Measurements from ENCODE around the gene YOD1. TPM values are rescaled to one million over a fixed set of nuclear protein-coding genes. Genes with fewer than 3 reads are reported as not detected.

YOD1 gene
- polyA plus RNA-seq (ENCODE audit: low read depth in 6 of 6), result 1 to 10 TPM; 1.3 to 3.5 (median 1.8) TPM

DNA sequence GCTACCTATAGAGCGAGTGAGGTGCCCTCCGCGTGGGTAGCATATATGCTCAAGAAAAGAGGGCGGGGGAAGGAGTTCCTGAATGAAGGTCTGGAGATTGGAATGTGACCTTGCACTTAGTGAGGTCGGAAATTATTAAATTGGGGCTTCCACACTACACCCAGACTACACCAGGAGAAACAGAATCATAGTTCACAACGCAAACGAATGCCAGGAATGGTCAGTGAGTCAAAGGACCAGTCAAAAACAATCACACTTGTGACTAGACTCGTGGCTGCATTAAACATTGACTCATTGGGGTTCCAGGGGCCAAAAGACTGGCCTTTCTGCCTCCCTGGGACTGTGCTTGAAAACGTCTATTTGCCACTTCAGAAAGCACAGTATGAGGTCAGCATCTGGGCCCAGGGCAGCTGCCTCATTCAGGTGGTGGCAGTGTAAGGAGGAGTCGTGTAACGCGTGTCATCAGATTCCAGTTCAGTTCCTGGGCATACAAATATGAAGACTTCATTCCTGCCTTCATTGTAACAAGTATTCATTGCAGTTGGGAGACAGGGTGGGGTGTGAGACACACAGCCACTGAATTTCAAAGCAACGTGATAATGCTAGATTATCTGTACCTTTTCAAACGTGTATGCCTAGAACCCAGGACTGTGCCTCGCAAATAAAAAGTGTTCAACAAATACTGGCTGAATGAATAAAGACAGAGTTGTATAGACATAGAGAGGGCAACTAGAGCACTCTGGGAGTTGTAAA is at the start of gene YOD1:
Gene YOD1, minus strand, starts transcription at position 18 of the 753 bp plus-strand sequence. CDS start 178 bp downstream, outside the sequence.
- no peak for ATAC-seq (ENCODE audit: low read depth in 2 of 2)
- Mint-ChIP-seq H3K9me3 (peaks cover 0 to 3% (median 0%) of the 10 kb centered on the region in 7 donors), H3K36me3 (peaks cover 0 to 10% of the 10 kb centered on the region in 2 donors), H3K4me1 (peaks cover 38 to 72% (median 51%) of the 10 kb centered on the region in 3 donors), H3K27ac (peak within 1 kb of the TSS; percentile 58 to 100 (median 96)), H3K4me3 (peak within 1 kb of the TSS; percentile 93 to 100 (median 98)), H3K27me3 (no peaks in the 10 kb centered on the region)
- DNase-seq, result no peak

DNA sequence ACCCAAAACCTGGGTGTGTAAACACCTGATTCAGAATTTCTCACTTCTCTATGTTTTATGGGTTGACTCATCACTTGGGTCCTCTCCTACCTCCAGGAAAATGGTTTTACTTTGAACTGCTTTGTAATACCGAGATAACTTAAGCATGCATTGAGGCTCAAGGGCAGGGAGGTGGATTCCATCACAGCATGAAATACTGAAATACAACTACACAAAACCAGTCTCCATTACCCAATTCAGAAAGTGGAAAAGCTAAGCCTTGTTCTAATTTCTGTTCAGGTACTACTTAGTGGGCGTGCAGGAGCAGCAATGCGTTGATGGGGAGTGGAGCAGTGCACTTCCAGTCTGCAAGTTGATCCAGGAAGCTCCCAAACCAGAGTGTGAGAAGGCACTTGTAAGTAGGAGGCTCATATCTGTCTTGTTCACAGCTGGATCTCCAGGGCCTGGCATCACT is 46.9 kb upstream of the YOD1 start:
- DNase-seq, result no peak
- ATAC-seq (ENCODE audit: low read depth in 2 of 2), result no peak
- peak overlapping the region in 1 of 6 donors; percentile 7 for H3K27ac Mint-ChIP-seq
- peaks cover 0 to 2% (median 0%) of the 10 kb centered on the region in 7 donors for H3K9me3 Mint-ChIP-seq
- H3K27me3 Mint-ChIP-seq, result peaks cover 12 to 29% (median 13%) of the 10 kb centered on the region in 3 donors
- no peaks in the 10 kb centered on the region for H3K4me1 Mint-ChIP-seq
- H3K4me3 Mint-ChIP-seq, result no peak overlapping the region
- H3K36me3 Mint-ChIP-seq, result no peaks in the 10 kb centered on the region

DNA sequence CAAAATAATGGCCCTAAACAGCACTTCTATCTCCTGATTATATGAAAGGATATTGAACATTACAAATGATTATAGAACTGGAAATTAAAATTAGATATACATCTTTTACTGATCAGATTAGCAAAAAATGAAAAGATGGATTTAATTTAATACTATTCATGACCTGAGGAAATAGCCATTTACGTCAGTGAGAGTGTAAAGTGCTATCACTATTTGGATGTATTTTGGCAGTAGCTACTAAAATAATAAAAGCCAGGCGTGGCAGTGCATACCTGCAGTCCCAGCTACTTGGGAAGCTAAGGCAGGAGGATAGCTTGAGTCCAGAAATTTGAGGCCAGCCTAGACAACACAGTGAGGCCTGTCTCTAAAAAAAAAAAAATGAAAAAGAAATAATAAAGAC is 42.9 kb upstream of the YOD1 start:
- no peak overlapping the region for H3K4me3 Mint-ChIP-seq
- no peaks in the 10 kb centered on the region for H3K9me3 Mint-ChIP-seq
- peaks cover 6 to 12% (median 12%) of the 10 kb centered on the region in 3 donors for H3K4me1 Mint-ChIP-seq
- DNase-seq, result no peak
- no peak overlapping the region for H3K27ac Mint-ChIP-seq
- H3K36me3 Mint-ChIP-seq, result no peaks in the 10 kb centered on the region
- peaks cover 0 to 13% (median 0%) of the 10 kb centered on the region in 3 donors for H3K27me3 Mint-ChIP-seq
- ATAC-seq (ENCODE audit: low read depth in 2 of 2), result no peak

DNA sequence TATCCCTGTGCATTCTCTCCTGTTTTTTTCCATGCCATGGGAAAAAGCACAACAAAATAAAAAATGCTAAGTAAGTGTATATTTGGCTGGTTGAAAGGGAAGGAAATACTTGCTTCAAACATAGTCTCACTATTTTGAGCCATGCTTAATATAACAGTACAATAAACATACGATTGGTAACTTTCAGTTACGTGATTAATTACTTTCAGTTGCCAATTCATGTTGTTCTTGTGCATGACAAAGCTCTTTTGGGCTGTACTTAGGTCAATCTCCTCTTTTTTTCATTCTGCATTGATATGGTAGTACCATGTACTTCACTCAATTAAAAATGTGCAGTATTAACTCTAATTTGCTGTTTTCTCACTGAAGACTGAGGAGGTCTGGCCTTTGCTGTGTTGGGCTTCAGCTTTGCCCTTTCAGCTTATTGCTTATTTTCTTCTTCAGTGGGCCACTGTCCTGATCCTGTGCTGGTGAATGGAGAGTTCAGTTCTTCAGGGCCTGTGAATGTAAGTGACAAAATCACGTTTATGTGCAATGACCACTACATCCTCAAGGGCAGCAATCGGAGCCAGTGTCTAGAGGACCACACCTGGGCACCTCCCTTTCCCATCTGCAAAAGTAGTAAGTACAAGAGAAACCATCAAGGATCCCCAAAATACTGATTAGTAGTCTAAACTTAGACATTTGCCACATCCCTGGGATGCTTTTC is 40.3 kb upstream of the YOD1 start:
- no peaks in the 10 kb centered on the region for H3K9me3 Mint-ChIP-seq
- no peak overlapping the region for H3K4me3 Mint-ChIP-seq
- peak overlapping the region in 1 of 6 donors; percentile 57 for H3K27ac Mint-ChIP-seq
- peaks cover 6 to 18% (median 17%) of the 10 kb centered on the region in 3 donors for H3K4me1 Mint-ChIP-seq
- peaks cover 0 to 13% (median 0%) of the 10 kb centered on the region in 3 donors for H3K27me3 Mint-ChIP-seq
- DNase-seq, result no peak
- ATAC-seq (ENCODE audit: low read depth in 2 of 2), result no peak
- H3K36me3 Mint-ChIP-seq, result no peaks in the 10 kb centered on the region

DNA sequence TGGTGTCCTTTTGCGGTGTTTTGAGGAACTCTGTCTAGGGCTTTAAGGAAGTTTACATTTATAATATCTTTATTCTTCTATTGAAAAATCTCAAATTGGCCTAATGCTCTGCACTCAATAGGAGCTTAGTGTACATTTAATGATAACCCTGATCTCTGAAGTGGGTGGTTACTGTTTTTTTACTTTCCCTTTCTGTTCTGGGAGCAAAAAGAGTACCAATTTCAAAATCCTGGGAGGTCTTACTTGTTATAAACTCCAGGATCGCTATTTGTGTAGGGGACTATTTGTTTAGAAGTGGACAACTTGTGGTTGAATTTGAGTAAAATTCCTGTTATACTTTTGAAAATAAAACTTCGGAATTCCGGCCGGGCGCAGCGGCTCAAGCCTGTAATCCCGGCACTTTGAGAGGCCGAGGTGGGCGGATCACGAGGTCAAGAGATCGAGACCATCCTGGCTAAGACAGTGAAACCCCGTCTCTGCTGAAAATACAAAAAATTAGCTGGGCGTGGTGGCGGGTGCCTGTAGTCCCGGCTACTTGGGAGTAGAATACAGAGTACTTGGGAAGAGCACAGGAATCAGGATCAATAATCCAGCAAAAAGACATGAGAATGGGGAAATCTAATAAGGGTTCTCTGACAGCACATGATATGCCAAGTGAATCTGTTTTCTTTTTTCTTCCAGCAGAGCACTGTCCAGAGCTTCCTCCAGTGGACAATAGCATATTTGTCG is 38.8 kb upstream of the YOD1 start:
- Mint-ChIP-seq H3K4me3 (peak overlapping the region; percentile 60 to 89 (median 82)), H3K27ac (peak overlapping the region in 5 of 6 donors; percentile 60 to 95 (median 78)), H3K4me1 (peaks cover 6 to 24% (median 24%) of the 10 kb centered on the region in 3 donors), H3K36me3 (no peaks in the 10 kb centered on the region), H3K27me3 (peaks cover 0 to under 1% (median 0%) of the 10 kb centered on the region in 3 donors), H3K9me3 (no peaks in the 10 kb centered on the region)
- DNase-seq, result peak; percentile 6
- peak in 1 of 2 donors; percentile 49 for ATAC-seq (ENCODE audit: low read depth in 2 of 2)

DNA sequence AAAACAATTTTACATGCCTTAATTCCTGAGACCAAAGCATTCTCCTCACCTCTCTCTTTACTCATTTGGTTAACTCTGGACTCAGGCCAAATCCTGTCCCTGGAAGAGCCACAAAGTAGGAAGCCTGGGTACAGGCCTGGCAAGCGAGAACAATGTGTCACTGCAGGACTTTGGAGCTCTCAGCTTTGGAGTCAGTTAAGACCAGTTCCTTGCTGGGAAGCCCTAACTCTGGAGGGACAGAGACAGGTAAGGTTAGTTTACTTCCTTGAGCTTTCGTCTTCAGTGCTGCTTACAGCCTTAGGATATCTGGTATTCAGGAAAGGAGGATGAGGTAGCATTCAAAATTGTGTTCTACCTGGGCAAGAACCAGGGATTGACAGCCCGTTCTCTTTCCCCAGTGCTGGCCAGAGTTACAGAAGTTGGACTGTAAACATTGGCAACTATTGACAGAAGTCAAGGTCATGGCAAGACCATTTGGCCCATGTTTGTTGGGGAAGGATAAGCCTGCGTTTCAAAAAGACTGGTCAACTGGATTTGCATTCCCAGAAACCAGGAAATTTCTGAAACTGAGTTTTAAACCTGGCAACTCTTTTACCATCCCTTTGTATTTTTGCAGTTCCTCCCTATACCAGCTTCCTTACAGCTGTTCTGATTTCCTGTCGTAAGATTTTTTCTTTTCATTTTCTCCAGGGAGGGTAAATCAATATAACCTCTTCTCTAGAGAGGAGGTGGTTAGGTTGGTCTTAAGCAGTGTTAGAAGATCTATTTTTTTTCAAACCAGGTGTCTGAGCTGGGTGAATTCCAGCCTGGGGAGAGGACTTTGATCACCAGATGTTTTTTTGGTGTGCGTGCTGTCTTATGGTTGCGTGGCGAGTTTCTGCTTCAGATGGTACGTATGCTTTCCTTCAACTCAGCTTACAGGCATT is 38.0 kb upstream of the YOD1 start, which contains the start of gene C4BPB:
Gene C4BPB, plus strand, starts transcription at position 160 of the 926 bp plus-strand sequence. Its CDS starts 672 bp downstream, at position 832.
- H3K27me3 Mint-ChIP-seq, result peaks cover 0 to 5% (median 0%) of the 10 kb centered on the region in 3 donors
- no peaks in the 10 kb centered on the region for H3K36me3 Mint-ChIP-seq
- peaks cover 6 to 29% (median 29%) of the 10 kb centered on the region in 3 donors for H3K4me1 Mint-ChIP-seq
- ATAC-seq (ENCODE audit: low read depth in 2 of 2) (peak; percentile 78 to 84), DNase-seq (peak; percentile 19)
- peak within 1 kb of the TSS; percentile 60 to 89 (median 82) for H3K4me3 Mint-ChIP-seq
- H3K27ac Mint-ChIP-seq, result peak within 1 kb of the TSS; percentile 5 to 95 (median 78)
- no peaks in the 10 kb centered on the region for H3K9me3 Mint-ChIP-seq

DNA sequence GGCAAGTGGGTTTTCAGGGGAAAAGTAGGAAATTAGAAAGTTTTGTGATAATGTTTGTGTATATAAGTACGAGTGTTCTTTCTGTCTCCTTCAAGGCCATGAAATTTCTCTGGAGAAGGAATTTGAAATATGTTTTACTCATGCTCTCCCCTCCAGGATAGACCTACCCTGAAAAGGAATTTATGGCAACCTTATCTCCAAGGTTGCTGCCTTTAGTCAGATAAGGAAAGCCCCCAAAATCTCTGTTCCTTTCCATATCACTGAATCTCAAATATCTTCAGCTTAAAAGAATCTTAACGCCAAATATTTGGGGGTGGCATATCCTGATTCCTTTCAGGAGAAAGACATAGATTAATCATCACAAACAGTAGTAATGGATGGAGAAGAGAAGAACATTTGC is 37.2 kb upstream of the YOD1 start:
- ATAC-seq (ENCODE audit: low read depth in 2 of 2), result no peak
- H3K27ac Mint-ChIP-seq, result no peak overlapping the region
- H3K36me3 Mint-ChIP-seq, result no peaks in the 10 kb centered on the region
- no peaks in the 10 kb centered on the region for H3K9me3 Mint-ChIP-seq
- H3K4me1 Mint-ChIP-seq, result peaks cover 6 to 29% (median 29%) of the 10 kb centered on the region in 3 donors
- peak overlapping the region in 1 of 8 donors; percentile 13 for H3K4me3 Mint-ChIP-seq
- H3K27me3 Mint-ChIP-seq, result peaks cover 0 to 10% (median 0%) of the 10 kb centered on the region in 3 donors
- no peak for DNase-seq

DNA sequence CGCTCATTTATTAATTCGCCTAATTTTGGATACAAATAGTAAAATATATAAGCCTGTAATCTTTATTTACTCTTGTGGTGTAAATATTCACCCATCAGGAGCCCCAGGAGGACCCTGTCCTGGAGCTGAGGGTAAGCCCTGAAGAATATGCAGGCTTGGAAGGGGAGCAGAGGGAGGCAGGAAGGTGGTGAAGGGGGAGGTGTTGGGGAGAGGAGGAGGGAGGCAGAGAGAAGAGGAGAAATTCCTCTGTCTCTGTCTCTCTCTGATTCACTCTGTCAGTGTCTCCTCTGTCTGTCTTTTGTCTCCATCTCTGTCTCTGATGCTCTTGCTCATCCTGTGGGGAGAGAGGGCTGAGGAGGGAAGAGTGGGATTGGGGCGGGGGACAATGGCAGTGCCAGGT is 34.9 kb upstream of the YOD1 start:
- Mint-ChIP-seq H3K36me3 (peaks cover 0 to 4% of the 10 kb centered on the region in 2 donors), H3K27ac (peak overlapping the region in 1 of 6 donors; percentile 14), H3K27me3 (peaks cover 0 to 10% (median 0%) of the 10 kb centered on the region in 3 donors), H3K4me3 (peak overlapping the region in 2 of 8 donors; percentile 22 to 35), H3K9me3 (no peaks in the 10 kb centered on the region), H3K4me1 (peaks cover 6 to 29% (median 27%) of the 10 kb centered on the region in 3 donors)
- no peak for DNase-seq
- no peak for ATAC-seq (ENCODE audit: low read depth in 2 of 2)

DNA sequence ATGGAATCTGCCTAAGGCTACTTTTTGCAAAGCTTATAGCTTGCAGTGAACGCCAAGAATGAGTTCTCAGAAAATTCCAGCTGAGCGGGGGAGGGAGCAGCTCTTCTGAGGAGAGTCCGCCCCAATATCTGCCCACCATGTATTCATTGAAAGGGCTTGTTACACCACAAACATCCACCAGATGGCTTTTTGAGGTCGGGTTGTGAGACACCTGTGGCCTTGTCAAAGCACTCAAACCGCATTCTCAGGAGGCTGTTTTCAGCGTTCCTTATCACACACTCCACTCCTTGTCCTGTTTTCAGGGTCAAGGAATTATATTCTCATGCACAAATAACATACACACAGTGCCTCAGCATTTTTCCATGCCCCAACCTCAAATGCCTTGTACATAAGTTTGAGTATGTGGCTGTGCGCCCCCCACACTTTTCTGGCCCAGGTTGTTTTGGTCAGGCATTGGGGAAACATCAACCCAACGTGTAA is 33.7 kb upstream of the YOD1 start:
- peak overlapping the region in 3 of 6 donors; percentile 43 to 74 (median 68) for H3K27ac Mint-ChIP-seq
- ATAC-seq (ENCODE audit: low read depth in 2 of 2), result peak; percentile 76 to 80
- peaks cover 0 to 10% (median 0%) of the 10 kb centered on the region in 3 donors for H3K27me3 Mint-ChIP-seq
- H3K9me3 Mint-ChIP-seq, result no peaks in the 10 kb centered on the region
- peak; percentile 61 for DNase-seq
- H3K36me3 Mint-ChIP-seq, result peaks cover 0 to 4% of the 10 kb centered on the region in 2 donors
- H3K4me1 Mint-ChIP-seq, result peaks cover 6 to 25% (median 24%) of the 10 kb centered on the region in 3 donors
- H3K4me3 Mint-ChIP-seq, result no peak overlapping the region

DNA sequence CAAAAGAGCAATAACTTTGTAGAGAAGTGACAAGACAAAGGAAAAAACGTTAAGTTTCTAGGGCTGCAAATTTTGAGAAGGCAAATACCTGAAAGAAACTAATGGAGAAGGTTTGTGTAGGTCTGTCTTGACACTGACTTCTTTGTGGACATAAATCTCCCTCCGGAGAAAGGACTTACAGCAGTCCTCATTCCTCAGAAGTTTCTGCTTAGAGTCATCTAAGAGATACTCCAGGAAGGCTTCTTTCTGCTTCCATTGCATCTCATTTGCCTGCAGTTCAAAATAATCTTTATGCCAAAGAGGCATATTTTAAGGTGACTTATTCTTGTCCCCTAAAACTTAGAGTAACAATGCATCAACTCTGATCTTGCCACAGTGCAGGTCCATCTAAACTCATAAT is 33.2 kb upstream of the YOD1 start:
- peaks cover 0 to 10% (median 0%) of the 10 kb centered on the region in 3 donors for H3K27me3 Mint-ChIP-seq
- peaks cover 0 to 4% of the 10 kb centered on the region in 2 donors for H3K36me3 Mint-ChIP-seq
- H3K4me3 Mint-ChIP-seq, result no peak overlapping the region
- no peak overlapping the region for H3K27ac Mint-ChIP-seq
- DNase-seq (no peak), ATAC-seq (ENCODE audit: low read depth in 2 of 2) (no peak)
- H3K4me1 Mint-ChIP-seq, result peaks cover 1 to 20% (median 19%) of the 10 kb centered on the region in 3 donors
- H3K9me3 Mint-ChIP-seq, result no peaks in the 10 kb centered on the region

DNA sequence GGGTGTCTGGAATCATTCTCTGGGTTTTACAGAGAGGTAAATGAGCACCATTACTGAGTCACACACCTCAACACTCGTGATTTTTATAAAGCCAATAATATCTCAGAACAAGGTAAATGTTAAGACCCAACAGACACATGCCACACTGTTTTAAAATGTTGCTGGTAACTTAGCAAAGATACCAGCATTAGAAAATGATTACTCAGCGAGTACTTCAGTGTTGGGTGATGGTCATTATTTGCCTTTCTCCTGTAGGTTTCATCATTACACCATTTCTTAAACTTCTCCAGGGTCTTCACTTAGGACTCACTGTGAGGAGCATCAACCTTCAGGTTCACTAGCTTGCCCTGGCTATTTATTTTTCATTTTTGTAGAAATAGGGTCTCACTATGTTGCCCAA is 30.8 kb upstream of the YOD1 start:
- ATAC-seq (ENCODE audit: low read depth in 2 of 2) (no peak), DNase-seq (no peak)
- Mint-ChIP-seq H3K27ac (no peak overlapping the region), H3K9me3 (no peaks in the 10 kb centered on the region), H3K4me3 (no peak overlapping the region), H3K4me1 (peaks cover 0 to 12% (median 11%) of the 10 kb centered on the region in 3 donors), H3K27me3 (peaks cover 0 to 10% (median 0%) of the 10 kb centered on the region in 3 donors), H3K36me3 (peaks cover 0 to 4% of the 10 kb centered on the region in 2 donors)

DNA sequence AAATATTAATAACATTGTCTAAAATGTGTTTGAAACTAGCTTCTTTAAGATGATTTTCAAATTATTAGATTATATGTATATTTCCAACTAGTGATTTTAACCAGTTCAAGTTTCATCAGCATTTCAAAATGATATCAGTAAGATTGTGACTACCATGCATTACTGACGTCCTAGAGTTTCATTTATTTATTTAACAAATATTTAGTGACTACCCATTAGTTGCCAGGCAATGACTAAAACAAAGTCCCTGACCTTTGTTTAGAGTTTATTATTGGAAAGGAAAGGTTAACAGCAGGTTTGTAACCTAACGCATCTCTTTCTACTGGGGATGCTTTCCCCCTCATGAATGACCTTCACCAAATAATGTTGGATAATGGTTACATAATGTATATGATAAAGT is 30.1 kb upstream of the YOD1 start:
- DNase-seq (no peak), ATAC-seq (ENCODE audit: low read depth in 2 of 2) (no peak)
- Mint-ChIP-seq H3K27me3 (peaks cover 0 to 10% (median 0%) of the 10 kb centered on the region in 3 donors), H3K9me3 (no peaks in the 10 kb centered on the region), H3K36me3 (peaks cover 0 to 4% of the 10 kb centered on the region in 2 donors), H3K27ac (no peak overlapping the region), H3K4me1 (peaks cover 0 to 12% (median 11%) of the 10 kb centered on the region in 3 donors), H3K4me3 (no peak overlapping the region)

All from naive B cell (primary cell).